Osteocyte (in vitro differentiated cells): Measurements from ENCODE around the gene SLC22A24. TPM values are rescaled to one million over a fixed set of nuclear protein-coding genes. Genes with fewer than 3 reads are reported as not detected.

Experiments used
- DNase-seq: peaks from one replicate; pipeline ENCODE4 v3.0.0; 2021; ENCODE audit warnings: mixed read lengths; ENCODE audit not compliant: unreplicated experiment; ENCODE audit errors: extremely low spot score
- H3K27ac Mint-ChIP-seq: one replicate; pipeline ENCODE4 v1.8.0; 2021; ENCODE audit warnings: mild to moderate bottlenecking, mixed read lengths; ENCODE audit not compliant: unreplicated experiment
- H3K27me3 Mint-ChIP-seq: one replicate; pipeline ENCODE4 v1.8.0; 2021; ENCODE audit warnings: mixed read lengths; ENCODE audit not compliant: unreplicated experiment
- H3K36me3 Mint-ChIP-seq: one replicate; pipeline ENCODE4 v1.8.0; 2021; ENCODE audit warnings: mixed read lengths; ENCODE audit not compliant: unreplicated experiment
- H3K4me1 Mint-ChIP-seq: one replicate; pipeline ENCODE4 v1.8.0; 2021; ENCODE audit warnings: mixed read lengths; ENCODE audit not compliant: unreplicated experiment
- H3K4me3 Mint-ChIP-seq: one replicate; pipeline ENCODE4 v1.8.0; 2021; ENCODE audit warnings: mild to moderate bottlenecking, moderate library complexity, mixed read lengths; ENCODE audit not compliant: unreplicated experiment
- H3K9me3 Mint-ChIP-seq: one replicate; pipeline ENCODE4 v1.8.0; 2021; ENCODE audit warnings: mixed read lengths; ENCODE audit not compliant: unreplicated experiment
- total RNA-seq: library from RNA; stranded (reverse); gene quantifications from 2 replicates; pipeline ENCODE4 v1.2.1, GENCODE V29; 2021
- TF ChIP-seq, protein P1 (sequence below): fragments of 200-600 bp; sonication (generic); IDR thresholded peaks from 2 replicates; pipeline ENCODE4 v1.5.0; 2021; ENCODE audit warnings: antibody characterized with exemption, mild to moderate bottlenecking, moderate library complexity

SLC22A24 gene
- total RNA-seq, 1 donor from 2014 or later, result not detected

GRCh38 chr11:63155794-63156193 lies 11.8 kb upstream of the SLC22A24 start:
- no peak overlapping the region for H3K4me3 Mint-ChIP-seq
- H3K9me3 Mint-ChIP-seq, result no peaks in the 10 kb centered on the region
- H3K27me3 Mint-ChIP-seq, result no peaks in the 10 kb centered on the region
- no peaks in the 10 kb centered on the region for H3K36me3 Mint-ChIP-seq
- no peak overlapping the region for H3K27ac Mint-ChIP-seq
- TF ChIP-seq, protein P1, sequence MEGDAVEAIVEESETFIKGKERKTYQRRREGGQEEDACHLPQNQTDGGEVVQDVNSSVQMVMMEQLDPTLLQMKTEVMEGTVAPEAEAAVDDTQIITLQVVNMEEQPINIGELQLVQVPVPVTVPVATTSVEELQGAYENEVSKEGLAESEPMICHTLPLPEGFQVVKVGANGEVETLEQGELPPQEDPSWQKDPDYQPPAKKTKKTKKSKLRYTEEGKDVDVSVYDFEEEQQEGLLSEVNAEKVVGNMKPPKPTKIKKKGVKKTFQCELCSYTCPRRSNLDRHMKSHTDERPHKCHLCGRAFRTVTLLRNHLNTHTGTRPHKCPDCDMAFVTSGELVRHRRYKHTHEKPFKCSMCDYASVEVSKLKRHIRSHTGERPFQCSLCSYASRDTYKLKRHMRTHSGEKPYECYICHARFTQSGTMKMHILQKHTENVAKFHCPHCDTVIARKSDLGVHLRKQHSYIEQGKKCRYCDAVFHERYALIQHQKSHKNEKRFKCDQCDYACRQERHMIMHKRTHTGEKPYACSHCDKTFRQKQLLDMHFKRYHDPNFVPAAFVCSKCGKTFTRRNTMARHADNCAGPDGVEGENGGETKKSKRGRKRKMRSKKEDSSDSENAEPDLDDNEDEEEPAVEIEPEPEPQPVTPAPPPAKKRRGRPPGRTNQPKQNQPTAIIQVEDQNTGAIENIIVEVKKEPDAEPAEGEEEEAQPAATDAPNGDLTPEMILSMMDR, result no peak
- no peaks in the 10 kb centered on the region for H3K4me1 Mint-ChIP-seq
- no peak for DNase-seq

- no peak overlapping the region for H3K4me3 Mint-ChIP-seq
- DNase-seq, result no peak
These were observed 2.6 kb upstream of the SLC22A24 start for GRCh38 chr11:63146581-63146980.

GRCh38 chr11:63142459-63142858 lies 1.6 kb downstream of the SLC22A24 start:
- Mint-ChIP-seq H3K4me1 (no peaks in the 10 kb centered on the region), H3K27ac (no peak overlapping the region), H3K27me3 (peaks cover 4% of the 10 kb centered on the region), H3K9me3 (no peaks in the 10 kb centered on the region), H3K36me3 (no peaks in the 10 kb centered on the region), H3K4me3 (no peak overlapping the region)
- no peak for DNase-seq
- TF ChIP-seq, protein P1, result no peak

More at GRCh38 chr11:63146581-63146980, 2.6 kb upstream of the SLC22A24 start:
- Mint-ChIP-seq H3K27me3 (no peaks in the 10 kb centered on the region), H3K36me3 (no peaks in the 10 kb centered on the region), H3K9me3 (no peaks in the 10 kb centered on the region), H3K4me1 (no peaks in the 10 kb centered on the region), H3K27ac (no peak overlapping the region)
- TF ChIP-seq, protein P1, result no peak

GRCh38 chr11:63132985-63133775 lies 10.8 kb downstream of the SLC22A24 start:
- Mint-ChIP-seq H3K4me1 (no peaks in the 10 kb centered on the region), H3K27ac (no peak overlapping the region), H3K36me3 (no peaks in the 10 kb centered on the region), H3K9me3 (peaks cover 15% of the 10 kb centered on the region), H3K27me3 (no peaks in the 10 kb centered on the region), H3K4me3 (no peak overlapping the region)
- no peak for DNase-seq
- TF ChIP-seq, protein P1, result no peak

DNA sequence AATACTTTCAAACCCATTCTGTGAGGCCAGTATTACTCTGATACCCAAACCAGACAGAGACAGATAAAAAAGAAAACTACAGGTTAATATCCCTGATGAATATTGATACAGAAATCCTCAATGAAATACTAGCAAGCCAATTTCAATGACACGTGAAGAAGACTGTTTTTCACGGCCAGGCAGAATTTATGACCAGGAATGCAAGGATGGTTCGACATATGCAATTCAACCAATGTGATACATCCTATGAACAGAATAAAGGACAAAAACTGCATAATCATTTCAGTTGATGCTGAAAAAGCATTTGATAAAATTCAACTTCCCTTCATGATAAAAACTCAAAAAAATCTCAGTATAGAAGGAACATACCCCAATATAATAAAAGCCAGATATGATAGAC lies 44.5 kb downstream of the SLC22A24 start:
- H3K4me3 Mint-ChIP-seq, result no peak overlapping the region
- H3K4me1 Mint-ChIP-seq, result no peaks in the 10 kb centered on the region
- TF ChIP-seq, protein P1, result no peak
- no peaks in the 10 kb centered on the region for H3K27me3 Mint-ChIP-seq
- no peak overlapping the region for H3K27ac Mint-ChIP-seq
- peaks cover 20% of the 10 kb centered on the region for H3K9me3 Mint-ChIP-seq
- no peak for DNase-seq
- no peaks in the 10 kb centered on the region for H3K36me3 Mint-ChIP-seq
